GM08714 (cell line): ENCODE measurements around the gene FRYL.

ENCODE experiments used
- H3K4me3 ChIP-seq: fragments of 200-500 bp; sonication (Bioruptor generic); 2 replicates; pipeline ENCODE4 v1.5.1; 2014; ENCODE audit warnings: mild to moderate bottlenecking, low read length, inconsistent platforms
- ZNF274 ChIP-seq: IDR thresholded peaks from 2 replicates; pipeline ENCODE4 v1.6.1; 2012; ENCODE audit warnings: mild to moderate bottlenecking, low read depth, low read length

The FRYL gene

DNA sequence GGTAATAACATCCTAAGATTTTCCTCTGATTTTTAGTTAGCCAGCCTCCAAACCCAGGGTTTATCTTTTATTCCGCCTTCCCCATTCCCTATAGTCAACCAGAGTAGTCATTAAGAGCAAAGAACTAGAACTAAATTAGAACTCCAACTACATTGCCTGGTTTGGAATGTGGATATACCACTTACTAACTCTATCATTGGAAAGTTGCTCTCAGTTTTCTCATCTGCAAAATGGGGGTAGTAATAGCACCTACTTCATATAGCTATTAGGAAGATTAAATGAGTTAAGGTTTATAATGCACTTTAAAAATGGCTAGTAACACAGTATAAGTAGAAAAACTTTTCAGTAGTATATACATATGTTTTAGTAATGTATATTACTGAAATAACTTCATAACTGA is 226.4 kb downstream of the FRYL start:
- no peak overlapping the region for H3K4me3 ChIP-seq
- TF ChIP-seq ZNF274, result no peak

DNA sequence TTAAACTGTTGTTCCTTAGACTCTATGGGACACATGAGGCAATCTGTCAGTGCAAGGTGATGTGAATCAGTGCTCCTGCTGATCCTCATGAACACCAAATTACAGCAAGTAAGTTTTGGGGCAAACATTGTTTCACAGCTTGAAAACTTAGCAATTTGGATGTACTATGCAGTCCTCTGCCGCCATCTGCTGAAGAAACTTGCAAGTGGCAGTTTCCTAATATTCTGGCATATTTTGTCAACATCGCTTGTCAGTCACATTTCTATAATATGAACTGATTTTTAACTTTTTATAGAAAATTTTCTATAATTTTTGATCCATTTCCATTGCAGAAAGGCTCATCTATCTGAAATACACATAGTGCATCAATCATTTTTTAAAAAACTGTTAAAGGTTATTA is 233.7 kb downstream of the FRYL start:
- H3K4me3 ChIP-seq, result no peak overlapping the region
- no peak for TF ChIP-seq ZNF274

DNA sequence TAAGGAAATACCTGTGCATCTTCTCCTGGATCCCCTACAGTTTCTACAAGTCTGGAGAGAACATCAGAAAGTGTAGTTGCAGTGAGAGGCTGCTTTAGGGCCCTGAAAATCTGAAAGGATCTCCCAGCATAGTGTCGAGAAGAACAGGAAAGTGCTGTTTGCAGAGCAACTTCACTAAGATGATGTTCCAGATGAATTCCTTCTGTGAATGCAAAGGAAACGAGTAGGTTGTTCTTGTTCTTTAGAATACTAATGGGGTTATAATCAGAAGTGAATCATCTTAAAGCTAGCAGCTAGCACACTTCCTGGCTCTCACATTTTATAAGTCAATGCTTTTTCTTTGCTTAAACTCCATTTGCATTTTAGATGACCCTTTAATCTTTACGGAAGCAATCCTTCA is 236.3 kb downstream of the FRYL start:
- no peak for TF ChIP-seq ZNF274
- no peak overlapping the region for H3K4me3 ChIP-seq

DNA sequence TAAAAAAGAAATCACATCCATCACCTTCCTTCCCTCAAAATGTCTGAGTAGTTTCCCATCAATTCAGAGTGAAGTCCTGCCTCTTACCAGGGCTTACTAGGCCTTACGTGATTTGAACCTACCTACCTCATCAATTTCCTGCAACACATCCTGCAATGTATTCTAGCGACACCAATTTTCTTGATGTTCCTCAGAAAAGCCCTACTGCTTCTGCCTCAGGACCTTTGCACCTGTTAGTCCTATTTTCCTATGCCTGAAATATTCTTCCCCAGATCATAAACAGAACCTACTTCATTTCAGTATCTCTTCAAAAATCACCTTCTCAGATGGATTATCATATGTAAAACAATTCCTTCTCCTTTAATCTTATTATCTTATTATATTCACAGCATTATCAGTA is 237.2 kb downstream of the FRYL start:
- TF ChIP-seq ZNF274, result no peak
- H3K4me3 ChIP-seq, result no peak overlapping the region

DNA sequence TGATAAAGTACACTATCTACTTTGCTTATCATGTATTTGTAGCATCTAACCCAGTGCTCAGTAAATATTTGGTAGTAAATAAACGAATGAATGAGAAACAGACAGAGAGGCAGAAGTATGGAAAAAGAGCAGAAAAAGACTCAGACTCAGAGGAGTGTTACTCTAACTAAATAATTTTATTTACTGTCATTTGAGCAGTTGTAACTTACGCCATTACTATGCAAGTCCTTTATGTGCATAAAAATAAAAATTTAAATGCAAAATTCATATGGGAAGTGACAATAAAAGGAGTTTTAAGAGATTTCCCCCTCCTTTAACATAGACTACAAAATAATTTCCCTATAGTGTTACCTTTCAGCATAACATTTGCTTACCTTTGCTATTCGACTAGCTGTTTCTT is 240.5 kb downstream of the FRYL start:
- TF ChIP-seq ZNF274, result no peak
- no peak overlapping the region for H3K4me3 ChIP-seq

DNA sequence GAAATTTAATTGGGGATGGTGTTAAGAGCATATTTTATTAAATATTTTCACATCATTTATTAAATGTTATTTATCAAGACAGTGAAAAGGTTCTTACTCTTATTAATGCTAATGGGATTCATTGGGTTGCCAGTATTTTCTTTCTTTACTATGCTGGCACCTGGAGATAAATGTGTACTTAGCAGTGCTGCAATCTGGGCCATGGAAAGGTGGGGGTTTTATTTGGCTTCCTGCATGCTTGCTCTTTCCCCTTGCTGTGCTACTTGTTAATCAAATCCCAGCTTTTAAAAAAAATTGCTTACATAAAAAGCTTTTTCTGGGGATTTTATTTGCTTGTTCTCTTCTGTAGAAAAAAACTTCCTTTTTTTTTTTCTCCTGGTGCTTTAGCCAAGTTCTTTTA is 241.7 kb downstream of the FRYL start:
- TF ChIP-seq ZNF274, result no peak
- no peak overlapping the region for H3K4me3 ChIP-seq

DNA sequence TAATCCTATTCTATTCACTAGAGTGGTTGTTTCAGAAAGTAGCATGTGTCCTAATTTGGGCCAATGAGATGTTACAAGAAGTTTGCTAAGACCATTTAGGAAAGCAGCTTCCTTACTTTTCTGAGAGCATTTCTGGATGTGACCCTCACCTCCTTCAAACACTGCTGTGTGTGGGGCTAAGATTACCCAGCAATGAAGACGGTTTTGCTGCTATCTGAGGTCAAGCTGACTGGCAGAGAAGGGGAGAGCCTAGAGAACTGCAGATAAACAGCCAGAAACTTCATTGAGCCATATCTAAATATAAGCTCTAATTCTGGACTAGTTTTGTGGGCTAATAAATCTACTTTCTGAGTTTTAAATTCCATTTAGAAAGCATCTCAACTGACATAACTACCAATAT is 253.7 kb downstream of the FRYL start:
- no peak for TF ChIP-seq ZNF274
- H3K4me3 ChIP-seq, result no peak overlapping the region

DNA sequence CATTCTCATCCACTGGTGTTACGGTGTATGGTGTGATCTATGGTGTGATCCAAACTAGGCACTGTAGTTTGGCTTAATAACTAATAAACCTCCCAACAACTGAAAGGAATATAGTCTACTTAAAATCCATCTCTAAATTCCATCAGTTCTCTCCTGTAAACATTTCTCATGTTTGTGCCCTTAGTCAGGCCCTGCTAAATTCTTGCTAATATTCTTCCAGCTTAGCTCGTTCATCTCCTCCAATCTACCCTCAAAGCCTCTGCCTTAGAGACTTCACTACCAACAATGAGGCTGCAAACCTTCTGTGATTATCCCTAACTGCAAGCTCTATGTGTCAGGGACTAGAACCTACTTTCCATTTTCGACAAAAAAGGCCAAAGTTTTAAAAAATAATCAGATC is 261.9 kb downstream of the FRYL start:
- no peak overlapping the region for H3K4me3 ChIP-seq
- no peak for TF ChIP-seq ZNF274

DNA sequence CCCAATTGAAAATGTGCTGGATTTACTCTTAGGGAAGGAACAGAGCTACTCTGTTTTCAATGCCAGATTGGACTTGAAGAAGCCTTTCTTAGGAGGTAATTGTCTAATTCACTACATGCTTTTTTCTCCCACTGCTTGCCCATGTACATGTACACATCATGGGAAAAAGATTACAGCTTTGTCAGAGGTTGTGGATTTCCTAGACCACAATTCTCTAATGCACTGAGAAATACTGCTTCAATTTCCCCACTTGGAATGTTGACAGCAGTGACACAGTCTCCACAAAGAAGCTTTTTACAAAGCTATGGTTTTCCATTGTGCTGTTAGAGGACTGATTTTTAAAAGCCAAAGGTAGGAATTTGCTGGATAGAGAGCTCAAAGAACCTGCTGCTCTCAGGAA is 270.5 kb downstream of the FRYL start:
- no peak overlapping the region for H3K4me3 ChIP-seq
- no peak for TF ChIP-seq ZNF274

DNA sequence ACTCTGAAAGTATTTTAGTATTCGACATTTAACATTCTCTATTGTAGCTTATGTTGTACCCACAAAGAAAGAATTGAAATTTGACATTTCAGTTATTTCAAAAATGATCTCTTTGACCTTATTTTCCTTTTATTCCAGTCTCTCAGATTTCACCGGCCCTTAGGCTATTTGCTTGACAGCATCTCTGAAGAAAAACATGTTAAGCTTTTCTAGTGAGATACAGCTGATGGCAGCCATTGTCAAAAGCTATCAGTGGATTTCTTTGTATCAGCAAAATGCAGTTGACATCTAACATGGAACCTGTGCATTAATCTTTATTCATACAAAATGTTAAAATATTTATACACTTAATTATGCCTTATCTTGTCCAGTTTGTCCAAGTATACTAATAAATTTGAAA is 273.4 kb downstream of the FRYL start:
- H3K4me3 ChIP-seq, result no peak overlapping the region
- no peak for TF ChIP-seq ZNF274

DNA sequence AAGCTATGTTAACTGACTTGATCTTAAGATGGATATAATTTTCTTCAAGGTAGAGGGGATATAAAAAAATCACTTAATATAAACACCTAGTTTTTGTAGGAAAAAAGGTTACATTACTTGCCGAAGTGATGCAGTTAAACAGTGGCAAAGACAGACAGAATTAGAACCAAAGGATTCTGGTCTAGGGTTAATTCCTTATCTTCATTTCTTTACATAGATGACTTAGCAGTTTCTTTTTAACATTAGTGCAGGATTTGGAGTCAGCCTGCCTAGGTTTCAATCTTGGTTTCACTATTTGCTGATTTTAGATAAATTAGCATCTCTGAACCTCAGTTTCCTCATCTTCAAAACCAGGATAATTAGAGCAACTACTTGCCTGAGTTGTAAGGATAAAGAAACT is 275.7 kb downstream of the FRYL start:
- H3K4me3 ChIP-seq, result no peak overlapping the region
- TF ChIP-seq ZNF274, result no peak

DNA sequence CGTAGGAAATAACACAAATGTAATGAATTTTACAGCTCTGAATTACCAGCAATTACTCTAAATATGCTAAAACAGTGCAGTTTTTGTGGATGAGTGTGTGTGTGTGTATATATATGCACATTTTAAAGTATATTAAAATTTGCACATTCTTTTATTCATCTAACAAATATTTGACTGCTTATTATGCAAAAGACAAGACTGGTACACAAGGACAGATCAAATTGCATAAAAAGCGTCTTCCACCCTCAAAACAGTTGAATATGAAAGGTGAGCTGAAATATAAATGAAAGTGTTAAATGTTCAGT is 276.1 kb downstream of the FRYL start:
- no peak overlapping the region for H3K4me3 ChIP-seq
- no peak for TF ChIP-seq ZNF274

DNA sequence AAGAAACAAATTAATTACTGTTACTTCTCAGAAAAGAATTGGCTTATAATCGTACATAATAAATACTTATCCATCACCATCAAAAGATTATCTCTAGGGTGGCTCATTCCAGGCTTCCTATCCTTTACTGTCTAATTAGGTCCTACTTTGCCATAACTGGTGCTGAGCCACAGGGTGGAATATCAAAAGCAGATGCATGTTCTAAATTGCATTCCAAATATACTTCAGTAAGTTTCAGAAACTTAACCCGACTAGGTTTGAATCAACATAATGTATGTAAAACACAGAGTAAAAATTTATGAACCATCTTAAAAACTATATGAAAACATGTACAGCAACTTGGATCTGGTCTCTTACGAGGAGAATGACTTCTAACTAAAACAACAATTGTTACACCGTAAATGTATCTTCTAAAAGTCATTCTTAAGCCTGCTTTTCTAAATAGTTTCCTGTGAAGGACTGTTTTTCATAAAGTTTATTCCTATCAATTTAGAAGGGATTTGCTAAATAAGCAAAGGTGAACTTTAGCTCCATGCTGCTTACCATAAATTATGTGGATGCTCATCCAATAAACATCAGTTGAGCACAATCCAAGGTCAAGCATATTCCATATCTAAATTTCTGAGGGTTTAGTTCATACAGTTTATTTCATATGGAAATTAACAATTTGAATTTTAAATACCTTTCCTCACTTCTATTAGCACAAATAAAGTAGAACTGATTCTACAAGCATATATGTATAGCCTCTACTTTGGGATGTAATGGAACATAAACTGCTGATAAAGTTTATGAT is 276.6 kb downstream of the FRYL start:
- H3K4me3 ChIP-seq, result no peak overlapping the region
- no peak for TF ChIP-seq ZNF274

DNA sequence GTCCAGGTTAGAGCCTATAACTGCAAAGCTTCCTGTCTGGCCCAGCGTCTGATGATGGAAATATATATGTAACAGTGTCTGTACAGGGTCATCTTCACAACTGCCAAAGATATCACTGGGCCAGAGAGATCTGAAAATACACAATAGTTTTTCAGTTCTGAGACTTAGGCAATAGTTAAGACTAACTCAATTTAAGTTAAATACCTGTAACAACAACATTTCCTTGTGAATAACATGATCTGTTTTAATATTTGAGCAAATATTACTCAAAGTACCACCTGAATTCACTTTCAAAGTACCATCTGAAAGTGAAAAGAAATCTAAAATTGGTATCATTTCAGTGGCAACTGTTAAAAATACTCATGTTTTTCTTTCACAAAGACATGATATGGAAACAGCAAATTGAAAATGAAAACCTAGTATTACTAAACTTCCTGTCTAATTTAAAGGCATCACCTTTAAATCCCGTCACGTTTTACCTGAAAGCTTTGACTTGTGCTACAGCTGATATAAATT is 280.5 kb downstream of the FRYL start:
- no peak overlapping the region for H3K4me3 ChIP-seq
- no peak for TF ChIP-seq ZNF274

DNA sequence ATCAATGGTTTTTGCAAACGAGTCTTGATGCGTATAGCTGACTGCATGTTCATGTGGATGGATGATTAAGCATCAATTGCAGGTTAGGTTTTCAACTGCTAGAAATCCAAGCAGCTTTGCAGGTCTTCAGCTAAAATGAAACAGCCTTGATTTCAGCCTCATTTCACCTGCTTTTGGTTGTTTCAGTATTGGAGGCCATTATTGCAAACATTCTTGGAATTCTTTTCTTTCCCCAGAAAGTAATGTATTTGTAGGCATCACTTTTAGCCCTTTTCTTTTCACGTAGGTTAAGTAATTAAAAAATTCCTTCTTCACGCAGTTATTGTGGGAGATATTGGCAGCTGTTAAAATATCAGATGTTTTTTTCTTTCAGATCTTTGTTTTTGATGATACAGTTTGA is 281.2 kb downstream of the FRYL start:
- TF ChIP-seq ZNF274, result no peak
- no peak overlapping the region for H3K4me3 ChIP-seq

DNA sequence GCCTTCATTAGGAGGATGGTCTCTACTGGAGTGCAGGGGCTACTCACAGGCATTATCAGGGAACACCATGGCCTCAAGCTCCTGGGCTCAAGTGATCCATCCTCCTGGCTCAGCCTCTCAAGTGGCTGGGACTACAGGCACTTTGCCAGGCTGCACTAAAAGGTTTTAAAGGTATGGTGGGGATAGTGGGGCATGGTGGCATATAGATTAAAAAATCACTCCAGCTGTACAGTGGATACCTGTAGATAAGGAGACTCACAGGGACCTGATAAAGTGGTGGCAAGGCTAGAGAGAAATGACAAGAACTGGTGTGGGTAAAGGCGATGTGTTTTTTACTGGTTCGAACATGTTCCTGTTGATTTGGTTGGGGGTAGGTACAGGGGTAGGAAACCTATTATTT is 284.1 kb downstream of the FRYL start:
- no peak for TF ChIP-seq ZNF274
- no peak overlapping the region for H3K4me3 ChIP-seq

DNA sequence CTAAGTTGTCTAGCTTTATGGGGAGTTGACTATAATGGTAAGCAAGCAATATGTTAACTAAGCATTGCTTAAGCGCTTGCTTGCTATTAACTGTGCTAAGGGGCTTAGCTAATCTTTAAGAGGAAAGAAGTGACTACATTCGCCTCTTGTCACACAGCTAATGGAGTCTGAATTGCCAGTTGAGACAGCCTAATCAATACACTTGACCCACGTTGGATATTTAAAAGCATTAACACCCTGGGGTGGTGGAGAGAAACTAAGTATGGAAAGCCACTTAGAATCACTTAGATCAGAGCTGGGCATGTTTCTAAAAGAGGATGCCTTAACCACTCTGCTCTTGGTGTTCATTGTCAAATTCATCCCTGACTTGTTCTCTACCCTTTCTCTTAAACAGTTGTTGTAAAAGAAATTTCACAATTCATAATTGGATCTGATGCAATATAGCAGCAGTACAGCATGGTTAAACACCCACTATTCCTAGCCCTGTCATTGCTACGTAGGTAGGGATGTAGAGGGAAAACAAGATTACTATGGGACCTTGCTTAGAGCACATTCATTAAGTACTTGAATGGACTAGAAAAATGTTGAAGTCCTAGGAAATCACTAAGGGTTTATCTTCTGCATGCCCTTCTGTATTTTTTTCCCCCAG is 286.5 kb downstream of the FRYL start:
- no peak for TF ChIP-seq ZNF274

More for the DNA sequence above, 286.5 kb downstream of the FRYL start:
- no peak overlapping the region for H3K4me3 ChIP-seq
